Measurements from ENCODE around the gene HNRNPR.

GRCh38 chr1:23322770-23323169 is 21.3 kb downstream of the HNRNPR start:
- TF ChIP-seq CTCF (conservative IDR thresholded peaks at IDR 0.05 in 1 of 2, IDR thresholded peaks at IDR 0.05 in 1 of 2; ENCODE audit: low read depth in 1 of 2, low read length in 2 of 2) (no peak), EZH2 (IDR thresholded peaks at IDR 0.05; ENCODE audit: low read length, missing control alignments) (no peak)

Measured in fibroblast of lung (primary cell).